HT-29 (cell line): Measurements from ENCODE around the gene SERINC2. TPM values are rescaled to one million over a fixed set of nuclear protein-coding genes. Genes with fewer than 3 reads are reported as not detected.

Experiments
- DNase-seq: peaks from one replicate; pipeline ENCODE4 v3.0.0-alpha.2; 2015; ENCODE audit warnings: low spot score
- total RNA-seq: library from RNA; depleted of rRNA; stranded (reverse); fragments of >200 nt; shearing (Covaris generic); gene quantifications from 2 replicates; pipeline ENCODE4 v1.2.3, GENCODE V29; 2014; rRNA removed

Gene SERINC2
- 75.9 and 80.4 TPM in 2 replicates for total RNA-seq

DNA sequence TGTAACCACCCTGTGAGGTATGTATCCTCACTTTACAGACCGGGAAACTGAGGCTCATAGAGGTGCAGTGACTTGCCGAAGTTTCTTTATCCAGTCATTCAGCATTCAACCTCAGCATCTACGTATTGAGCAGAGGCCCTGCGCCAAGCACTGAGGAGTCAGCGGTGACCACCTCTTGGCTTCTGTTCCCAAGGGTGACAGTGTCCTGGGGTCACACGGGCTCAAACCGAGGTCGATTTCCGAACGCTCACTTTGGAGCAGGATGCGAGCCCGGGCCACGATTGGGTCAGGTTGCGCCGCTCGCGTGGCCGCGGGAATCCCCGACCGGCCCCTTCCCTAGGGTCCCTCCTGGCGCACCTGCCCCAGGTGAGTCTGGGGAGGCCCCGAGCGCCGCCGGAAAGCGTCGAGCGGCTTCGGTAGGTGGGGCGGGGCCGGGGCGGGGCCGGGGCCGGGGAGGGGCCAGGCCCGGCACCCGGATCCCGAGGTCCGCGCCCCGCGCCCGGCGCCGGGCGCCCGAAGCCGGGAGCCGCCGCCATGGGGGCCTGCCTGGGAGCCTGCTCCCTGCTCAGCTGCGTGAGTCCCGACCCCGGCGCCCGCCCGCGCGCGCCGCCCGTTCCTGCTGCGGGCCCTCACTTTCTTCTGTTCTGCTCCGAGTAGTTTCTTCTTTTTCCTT lies at the start of gene SERINC2:
Gene SERINC2 (plus strand): TSS at position 482 of the 673 bp plus-strand sequence. CDS start 53 bp downstream, at position 535.
- DNase-seq, result peak; percentile 66

DNA sequence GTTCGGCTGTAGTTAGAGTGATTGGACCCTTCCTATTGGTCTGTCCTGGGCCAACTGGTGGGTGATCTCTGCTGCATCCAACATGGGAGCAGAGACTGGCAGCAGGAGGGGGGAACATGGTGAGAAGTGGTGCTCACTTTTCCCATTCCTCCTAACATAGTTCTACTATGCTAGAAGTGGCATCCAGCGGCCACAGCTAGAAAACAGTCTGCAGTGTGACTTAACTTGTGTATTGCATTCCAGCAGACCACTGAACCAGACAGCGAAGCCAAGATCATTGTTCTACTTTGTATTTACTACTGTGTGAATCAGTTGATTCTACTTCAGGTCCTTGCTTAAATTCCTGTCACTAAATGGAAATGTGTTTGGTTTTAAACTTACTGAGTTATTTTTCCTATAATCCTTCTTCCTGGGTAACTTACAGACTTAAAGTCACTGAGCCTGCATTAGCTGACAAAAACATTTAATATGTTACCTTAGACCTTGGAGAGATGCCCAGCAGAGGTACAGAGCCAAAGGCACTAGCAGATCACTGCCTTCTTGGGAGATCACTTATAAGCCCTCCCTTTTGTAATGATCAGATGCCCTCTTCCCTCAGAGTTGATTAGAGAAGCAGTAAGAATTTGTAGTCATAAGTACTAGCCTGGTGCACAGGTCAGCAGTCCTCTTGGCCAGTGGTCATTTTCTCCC lies 48.3 kb upstream of the SERINC2 start:
- DNase-seq, result no peak

DNA sequence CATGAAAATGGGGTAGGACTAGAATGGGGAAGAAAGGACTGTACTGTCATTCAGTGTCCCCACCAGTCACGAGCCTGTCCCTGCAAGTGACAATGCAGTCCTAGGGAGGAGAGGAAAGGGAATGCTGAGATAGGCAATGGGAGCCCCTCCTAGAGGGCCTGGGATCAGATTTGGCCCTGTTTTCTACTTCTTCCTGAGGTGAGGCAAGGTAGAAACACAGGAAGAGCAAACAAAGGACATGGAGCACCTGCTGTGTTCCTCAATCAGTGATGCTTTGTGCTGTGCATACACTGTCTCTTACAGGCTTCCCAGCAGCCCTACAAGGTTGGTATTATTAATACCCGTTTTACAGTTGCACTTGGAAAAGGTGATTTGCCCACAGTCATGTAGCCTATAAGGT lies 46.2 kb upstream of the SERINC2 start:
- no peak for DNase-seq

DNA sequence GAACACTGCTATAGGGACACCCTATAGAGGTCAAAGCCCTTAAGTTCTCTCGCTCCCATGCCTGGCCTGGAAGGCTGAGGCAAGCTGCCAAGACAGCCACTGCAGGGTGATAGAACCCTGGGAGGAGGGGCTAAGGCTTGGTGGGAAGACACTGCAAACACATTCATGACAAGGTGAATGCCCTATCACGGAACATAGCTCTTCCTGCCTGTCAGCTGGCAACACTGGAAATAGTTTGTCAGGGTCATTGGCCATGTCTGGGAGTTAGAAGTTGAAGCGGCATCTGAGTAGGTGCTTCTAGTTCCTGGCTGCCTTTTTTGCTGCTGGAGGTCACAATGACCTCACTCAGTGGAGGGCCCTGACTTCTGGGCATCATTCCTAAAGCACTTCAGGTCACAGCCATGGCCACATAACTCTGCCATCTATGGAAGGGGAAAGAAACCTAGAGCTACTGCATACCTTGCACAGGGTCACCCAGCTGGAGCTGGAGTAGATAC lies 44.4 kb upstream of the SERINC2 start:
- DNase-seq, result no peak

DNA sequence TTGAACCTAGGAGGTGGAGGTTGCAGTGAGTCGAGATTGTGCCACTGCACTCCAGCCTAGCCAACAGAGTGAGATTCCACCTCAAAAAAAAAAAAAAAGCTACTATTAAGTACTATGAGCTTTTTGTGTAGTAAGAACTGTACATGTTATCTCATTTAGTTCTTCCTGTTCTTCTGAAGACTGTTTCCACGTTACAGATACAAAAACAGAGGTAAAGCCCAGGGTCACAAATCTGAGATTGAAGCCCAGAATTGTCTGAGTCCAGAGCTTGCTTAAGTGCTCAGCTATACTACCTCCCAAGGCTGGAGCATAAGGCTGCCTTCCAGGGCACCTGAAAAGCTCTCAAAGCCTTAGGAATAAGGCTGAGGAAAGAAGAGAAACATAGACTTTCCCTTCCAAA lies 43.0 kb upstream of the SERINC2 start:
- no peak for DNase-seq

DNA sequence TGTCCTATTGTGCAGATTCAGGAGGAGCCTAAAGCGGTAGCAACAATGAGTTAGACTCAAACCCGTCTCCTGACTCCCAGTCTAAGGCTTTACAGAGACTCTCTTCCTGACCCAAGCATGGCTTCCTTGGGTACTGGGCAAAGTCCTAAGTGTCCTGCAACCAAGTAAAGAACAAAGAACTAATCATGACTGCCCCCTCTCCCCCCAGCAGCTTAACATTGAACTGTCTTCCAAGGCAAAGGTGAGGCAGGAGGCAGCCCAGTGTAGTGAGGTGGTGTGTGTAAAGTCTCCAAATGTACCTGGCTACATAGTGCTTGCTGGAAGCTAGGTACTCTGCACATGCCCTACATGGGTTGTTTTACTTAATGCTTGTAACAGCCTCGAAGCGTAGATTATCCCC lies 42.4 kb upstream of the SERINC2 start:
- DNase-seq, result no peak

DNA sequence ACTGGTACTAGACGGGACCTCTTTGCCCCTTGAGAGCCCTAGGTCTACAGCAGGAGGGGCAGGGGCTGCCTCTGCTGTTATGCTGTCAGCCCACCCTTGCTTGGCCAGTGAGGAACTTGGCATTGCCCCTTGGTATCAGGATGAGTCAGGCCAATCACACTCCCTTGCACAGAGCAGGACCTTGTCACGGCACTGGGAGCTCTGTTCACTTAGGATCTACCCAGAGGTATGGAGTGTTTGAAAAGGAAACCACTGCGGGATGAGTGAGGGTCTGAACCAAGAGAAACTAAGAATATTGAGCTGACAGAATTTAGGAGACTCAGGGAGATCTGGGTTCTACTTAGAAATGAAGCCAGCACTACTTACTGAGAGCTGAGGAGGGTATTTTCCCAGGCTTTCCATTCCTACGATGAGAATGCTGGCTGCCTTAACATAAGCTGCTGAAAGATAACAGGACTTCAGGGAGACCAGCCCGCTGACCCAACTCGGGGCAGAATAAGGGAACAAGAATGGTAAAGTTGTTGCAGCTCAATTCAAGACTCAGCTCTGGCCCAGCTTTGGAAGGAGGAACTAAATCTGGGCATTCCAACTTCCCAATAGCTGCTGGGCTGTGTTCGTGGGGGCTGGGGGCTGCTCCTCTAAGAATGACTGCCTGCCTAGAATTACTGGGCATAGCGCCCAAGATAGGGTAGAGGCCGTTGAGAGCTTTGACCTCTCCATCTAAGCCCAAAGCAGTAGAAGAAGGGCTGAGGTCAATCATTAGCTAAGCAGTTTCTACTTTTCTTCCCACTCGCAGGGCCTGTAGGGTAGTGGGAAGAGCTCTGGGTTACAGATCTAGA lies 41.7 kb upstream of the SERINC2 start:
- DNase-seq, result no peak

DNA sequence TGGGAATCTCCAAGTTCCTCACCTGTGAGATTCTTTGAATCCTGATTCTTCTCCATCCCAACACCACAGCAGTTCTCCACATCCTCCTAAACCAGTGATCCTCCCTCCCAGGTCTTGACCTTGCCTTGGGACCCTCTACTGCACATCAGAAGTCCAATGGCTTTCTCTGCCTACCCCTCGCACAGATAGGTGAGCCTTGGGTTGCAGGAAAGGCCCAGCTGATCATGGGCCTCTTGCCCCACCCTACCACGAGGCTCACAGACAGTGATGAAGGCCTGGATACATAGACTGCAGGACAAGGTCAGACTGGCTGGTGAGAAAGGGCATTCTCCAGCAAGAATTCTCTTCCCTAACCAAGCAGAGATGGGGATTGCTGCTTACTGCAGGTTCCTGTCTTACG lies 41.0 kb upstream of the SERINC2 start:
- DNase-seq, result no peak

DNA sequence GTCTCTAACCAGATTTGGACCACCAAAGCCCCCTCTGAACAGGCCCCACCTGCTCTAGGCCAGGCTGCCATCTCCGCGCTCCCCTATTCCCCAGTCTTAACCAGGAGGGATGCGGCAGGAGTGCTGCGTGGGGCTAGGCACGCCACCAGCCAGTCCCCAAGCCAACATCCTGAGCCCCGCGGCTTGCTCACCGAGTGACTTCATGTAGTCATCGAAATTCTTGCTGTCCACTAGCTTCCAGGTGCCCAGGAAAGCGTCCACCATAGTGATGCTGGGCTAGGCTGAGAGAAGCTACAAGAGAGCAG lies 40.3 kb upstream of the SERINC2 start:
- DNase-seq, result no peak

DNA sequence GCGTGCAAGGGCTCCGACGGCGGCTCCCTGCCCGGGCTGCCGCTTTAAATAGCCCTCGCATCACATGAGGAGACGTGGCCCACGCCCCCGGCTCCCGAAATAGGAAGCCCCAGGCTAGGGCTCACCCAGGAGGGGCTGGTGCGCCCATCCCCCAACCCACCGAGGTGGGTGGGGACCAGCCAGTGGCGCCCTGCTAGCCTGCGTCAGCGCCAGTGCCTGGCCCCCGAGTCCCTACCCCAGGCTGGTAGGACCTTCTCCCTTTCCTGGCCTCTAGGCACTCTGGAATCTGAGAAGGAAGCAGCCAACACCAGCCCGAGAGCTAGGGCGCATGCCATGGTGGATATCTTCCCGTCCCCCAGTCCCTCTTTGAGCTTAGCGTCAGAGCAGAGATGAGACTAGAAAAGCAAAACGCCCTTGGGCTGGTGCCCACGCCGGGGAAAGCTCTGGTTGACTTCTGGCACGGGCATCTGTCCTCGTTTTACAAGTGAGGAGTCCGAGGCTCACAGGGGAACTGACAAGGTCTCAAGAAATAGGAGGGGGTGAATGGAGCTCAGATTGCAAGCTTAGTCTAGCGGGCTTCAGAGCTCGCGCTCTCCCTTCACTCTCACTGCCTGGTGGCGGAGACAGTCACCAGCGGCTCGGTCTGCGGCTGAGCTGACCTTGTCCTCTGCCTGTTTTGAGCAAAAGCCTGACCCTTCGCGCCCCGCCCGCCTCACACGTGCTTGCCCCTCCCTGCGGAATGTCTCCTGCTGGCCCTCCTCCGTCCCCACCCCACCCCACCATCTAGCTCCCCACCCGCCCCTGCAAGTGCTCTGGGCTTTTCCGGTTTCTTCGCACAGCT lies 39.7 kb upstream of the SERINC2 start, which contains the start of gene FABP3:
Gene FABP3 (minus strand): TSS at position 21 of the 841 bp plus-strand sequence. CDS start 62 bp downstream, outside the sequence.
- peak; percentile 76 for DNase-seq

DNA sequence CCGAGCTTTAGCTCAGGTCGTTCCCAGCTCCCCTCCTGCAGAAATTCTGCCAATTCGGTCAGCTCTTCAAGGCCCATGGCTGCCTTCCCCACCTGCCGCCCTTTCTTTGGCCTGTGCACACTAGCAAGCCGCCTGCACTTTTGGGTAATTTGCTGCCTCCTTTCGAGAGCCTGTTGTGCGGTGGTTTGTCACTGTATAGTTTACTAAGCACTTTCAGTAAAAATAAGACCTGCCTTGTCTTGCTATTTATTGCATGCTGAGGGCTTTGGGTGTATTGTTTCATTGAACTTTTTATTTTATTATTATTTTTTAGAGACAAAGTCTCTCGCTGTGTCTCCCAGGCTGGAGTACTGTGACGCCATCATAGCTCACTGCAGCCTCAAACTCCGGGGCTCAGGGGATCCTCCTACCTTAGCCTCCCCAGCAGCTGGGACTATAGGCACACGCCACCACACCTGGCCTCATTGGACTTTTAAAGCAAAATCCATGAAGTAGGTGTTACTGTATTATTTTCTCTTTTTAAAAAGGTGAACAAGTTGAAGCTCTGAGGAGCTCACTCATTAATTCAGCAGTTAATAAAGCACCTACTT lies 39.0 kb upstream of the SERINC2 start:
- DNase-seq, result no peak

DNA sequence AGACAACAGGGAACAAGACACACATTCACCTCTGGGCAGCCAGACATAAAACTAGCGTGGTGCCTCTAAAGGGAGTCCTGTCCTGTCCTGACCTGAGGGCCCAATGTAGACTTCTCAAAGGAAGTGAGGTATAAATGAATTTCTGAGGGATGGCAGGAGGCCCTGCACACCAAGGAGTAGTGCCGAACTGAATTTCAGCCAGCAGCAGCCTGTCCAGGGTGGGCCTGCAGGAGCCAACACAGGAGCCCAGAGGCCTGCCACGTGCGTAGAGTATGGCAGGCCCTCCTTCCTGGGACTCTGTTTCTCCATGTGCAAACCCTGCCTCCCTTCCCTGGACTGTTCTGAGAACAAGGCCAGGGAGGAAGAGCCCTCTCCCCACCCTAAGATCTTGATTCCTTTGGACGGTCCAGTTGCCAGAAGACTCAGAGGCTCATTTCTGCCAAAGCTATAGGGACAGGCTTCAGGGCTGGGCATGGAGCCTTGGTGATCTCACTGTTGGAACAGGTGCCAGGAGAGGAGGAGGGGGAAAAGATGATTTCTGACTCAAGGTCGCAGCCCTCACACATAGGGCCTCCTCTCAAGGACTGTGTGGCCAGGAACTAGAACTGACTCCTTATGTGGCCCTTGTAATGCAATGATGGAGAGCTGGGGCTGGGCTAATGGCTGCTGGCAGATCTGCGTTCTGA lies 38.4 kb upstream of the SERINC2 start:
- DNase-seq, result no peak

DNA sequence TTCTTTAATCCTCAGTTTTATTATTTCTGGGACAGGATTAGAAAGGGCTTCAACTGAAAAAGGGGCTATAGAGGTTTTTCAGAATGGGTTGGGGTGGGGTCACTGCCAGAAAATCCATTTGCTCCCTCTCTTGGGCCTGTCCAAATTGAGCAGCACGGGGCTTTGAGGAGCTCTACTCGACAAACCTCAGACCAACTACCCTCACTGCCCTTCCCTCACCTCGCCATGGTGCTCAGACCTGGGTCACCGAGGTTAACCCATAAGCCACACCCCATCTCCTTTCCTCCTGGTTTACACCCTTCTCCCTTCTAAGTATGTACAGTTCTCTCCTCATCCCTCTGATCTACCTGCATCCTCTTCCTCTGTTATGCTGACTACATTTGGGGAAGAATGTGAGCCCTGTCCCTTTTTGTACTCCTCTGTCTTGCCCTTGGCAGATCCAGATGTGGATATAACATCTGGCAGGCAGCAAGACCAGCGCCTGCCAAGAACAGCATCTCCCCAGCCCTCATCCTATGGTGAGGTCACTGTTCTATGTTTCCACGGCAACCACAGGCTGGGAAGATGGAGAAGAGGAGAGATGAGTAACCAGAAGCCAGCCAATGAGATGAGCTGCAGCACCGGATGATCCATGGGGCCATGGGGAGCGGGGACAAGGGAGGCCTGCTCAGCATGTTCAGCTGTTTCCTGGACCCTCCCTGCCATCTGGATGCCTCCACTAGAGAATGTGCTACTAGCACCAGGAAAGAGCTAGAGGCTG lies 36.5 kb upstream of the SERINC2 start:
- DNase-seq, result no peak

DNA sequence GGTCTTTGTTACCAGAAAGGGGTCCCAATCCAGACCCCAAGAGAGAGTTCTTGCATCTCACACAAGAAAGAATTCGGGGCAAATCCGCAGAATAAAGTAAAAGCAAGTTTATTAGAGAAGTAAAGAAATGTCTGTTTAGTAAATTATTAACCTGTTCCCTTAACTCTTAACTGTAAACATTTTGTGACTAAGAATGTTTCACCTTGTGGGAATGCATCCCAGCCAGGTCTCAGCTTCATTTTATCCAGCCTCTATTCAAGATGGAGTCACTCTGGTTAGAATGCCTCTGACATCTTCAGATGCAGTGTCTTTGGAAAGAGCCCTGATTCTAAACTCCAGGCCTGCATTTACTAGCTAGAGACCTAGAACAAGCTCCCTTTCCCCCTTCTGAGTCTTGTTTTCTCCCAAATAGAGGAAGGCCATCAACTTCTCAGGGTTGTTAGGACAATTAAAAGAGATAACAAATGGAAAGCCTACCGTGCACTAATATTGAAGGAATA lies 35.6 kb upstream of the SERINC2 start:
- DNase-seq, result no peak

DNA sequence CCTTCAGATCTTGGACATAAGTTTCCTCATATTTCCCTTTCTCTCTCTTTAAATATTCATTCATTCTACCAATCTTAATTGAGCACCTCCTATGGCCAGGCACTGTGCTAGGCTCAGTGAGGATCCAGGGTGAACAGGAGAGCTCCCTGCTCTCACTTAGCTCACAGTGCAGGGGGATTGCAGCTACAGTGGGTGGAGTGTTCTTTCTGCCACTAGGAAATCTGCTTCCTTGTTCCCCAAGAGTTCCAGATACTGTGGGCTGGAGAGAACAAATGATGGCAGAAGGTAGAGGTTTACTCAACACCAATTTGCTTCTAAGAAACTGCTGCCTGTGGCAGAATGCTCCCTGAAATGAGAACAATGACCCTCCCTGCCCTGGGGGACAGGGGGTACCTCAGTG lies 35.0 kb upstream of the SERINC2 start:
- DNase-seq, result no peak

DNA sequence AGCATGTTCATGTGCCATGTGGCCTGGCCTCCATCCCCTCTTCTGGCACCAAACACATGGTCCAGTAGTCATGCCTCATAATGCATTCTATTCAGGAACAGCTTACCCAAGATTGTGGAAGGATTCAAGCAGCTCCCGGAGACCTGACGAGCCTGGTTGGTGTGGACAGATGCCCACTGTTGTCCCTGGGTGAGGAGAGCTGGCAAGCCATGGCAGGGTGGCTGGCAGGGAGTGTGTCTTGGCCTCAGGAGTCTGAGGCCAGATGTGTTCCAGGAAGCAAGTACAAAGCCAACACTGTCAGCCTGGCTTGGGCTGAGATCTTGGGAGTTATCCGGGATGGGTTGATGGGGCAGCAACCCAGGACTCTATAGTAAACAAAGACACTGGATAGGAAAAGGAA lies 32.8 kb upstream of the SERINC2 start:
- DNase-seq, result no peak

DNA sequence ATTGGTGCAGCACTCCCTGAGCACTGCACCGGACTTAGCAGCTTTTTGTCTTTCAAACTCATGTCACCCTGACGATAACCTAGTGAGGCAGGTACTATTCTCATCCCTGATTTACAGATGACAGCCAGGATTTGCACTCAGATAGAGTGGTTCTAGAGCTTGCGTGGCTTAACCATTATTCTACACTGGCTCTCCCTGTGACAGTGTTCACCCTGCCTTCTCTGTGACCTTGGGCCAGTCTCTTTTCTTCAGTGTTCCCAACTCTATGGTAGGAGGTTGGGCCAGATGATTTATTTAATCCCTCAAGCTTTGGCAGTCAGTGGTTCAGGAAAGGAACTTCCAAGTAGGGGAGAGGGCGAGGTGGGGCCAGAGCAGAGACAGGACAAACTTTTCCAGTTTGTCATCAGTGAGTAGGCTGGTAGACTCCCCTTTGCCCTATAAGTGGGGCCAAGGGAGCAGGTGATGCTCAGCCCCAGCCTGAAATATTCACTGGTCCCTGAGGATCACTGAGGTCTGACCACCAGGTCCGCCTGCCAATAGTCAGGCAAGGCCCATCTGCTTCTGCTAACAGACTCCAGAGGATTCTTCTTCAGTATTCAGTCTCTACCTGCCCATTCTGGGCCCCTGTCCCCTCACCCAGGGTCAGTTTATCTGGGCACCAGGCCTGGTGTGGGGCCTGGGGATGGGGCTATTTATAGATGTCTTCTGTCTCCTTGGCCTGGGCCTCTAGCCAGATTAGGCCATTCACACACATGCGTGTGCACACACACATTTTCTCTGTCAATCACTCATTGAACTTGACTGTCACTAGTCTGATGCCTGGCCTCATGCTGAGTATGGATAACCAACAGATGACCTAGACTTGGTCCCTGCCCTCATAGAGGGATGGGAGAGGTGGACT lies 31.4 kb upstream of the SERINC2 start:
- peak; percentile 58 for DNase-seq

DNA sequence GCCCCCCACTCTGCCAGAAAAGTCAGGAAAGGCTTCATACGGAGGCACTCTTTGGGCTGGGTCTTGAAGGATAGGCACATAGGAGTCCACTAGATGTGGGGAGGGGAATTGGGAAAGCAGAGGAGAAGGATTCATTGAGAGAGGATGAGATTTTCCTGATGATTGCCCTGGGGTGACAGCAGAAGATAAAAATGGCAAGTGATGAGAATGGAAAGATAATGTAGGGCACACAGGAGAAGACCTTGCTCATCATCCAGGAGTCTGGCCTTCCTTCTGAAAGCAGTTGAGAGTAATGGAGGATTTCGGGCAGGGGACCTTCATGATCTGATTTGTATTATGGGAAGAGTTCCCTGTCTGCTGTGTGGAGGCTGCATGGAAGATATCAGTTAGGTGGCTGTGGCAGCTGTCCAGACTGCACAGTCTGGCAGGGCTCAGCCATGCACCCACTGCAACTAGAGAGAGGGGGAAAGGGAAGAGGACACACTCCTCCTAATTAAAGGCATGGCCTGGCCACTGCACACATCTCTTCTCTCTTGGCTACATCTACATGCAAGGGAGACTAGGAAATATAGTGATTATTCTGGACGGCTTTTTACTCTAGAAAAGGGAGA lies 30.5 kb upstream of the SERINC2 start:
- DNase-seq, result no peak
